Measurements from ENCODE around the gene GALNT15. TPM values are rescaled to one million over a fixed set of nuclear protein-coding genes. Genes with fewer than 3 reads are reported as not detected.

The GALNT15 gene
- polyA plus RNA-seq, 1 donor: 0.78 TPM

DNA sequence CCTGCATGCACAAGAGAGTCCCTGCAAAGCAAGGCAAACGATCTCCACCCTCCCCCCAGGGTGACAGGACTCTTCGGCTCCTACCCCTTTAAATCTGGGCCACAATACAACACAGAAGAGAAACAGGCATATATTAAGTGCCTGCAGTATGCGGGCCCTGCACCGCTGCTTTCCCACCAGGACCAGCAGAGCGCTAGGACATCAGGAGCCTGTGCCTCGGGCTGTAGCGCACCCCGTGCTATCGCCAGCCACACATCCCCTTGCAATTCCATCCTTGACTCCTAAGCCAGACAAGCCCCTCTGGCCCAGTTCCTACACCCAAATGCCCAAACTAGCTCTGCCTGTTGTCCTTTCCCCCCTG, 4.1 kb downstream of the GALNT15 start:
- WGBS (ENCODE audit: insufficient coverage, low lambda C conversion rate): no CpG with 5 or more reads among the region's 9 CpGs
- no peak for DNase-seq
- Histone ChIP-seq H3K4me1 (ENCODE audit: control insufficient read depth, insufficient read depth, low read length) (no peaks in the 10 kb centered on the region), H3K36me3 (ENCODE audit: control insufficient read depth, insufficient read depth, low read length) (no peaks in the 10 kb centered on the region), H3K27me3 (ENCODE audit: control insufficient read depth, insufficient read depth, low read length) (peaks cover 11% of the 10 kb centered on the region), H3K9me3 (ENCODE audit: control insufficient read depth, low read depth, low read length) (no peaks in the 10 kb centered on the region), H3K27ac (ENCODE audit: low read length) (no peak overlapping the region), H3K4me3 (ENCODE audit: low read length) (no peak overlapping the region)

DNA sequence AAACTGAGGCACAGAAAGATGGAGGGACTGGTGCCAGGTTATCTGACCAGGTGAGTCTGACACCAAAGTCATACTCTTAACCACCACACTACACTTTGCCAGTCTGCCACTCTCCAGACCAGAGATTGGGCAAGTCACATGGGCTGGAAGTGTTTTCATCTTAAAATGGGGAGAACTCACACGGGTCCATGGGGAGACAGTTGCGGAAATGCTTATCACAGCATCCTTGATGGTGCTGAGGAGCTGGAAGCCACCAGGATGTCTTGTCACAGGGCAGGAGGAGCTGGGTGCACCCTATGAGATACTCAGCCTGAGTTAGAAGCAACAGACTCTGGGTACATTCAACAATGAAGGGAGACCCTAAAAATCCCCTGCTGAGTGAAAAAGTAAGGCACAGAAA, 4.8 kb downstream of the GALNT15 start:
- Histone ChIP-seq H3K4me1 (ENCODE audit: control insufficient read depth, insufficient read depth, low read length) (no peaks in the 10 kb centered on the region), H3K27ac (ENCODE audit: low read length) (no peak overlapping the region), H3K4me3 (ENCODE audit: low read length) (no peak overlapping the region), H3K36me3 (ENCODE audit: control insufficient read depth, insufficient read depth, low read length) (no peaks in the 10 kb centered on the region), H3K27me3 (ENCODE audit: control insufficient read depth, insufficient read depth, low read length) (peaks cover 7% of the 10 kb centered on the region), H3K9me3 (ENCODE audit: control insufficient read depth, low read depth, low read length) (no peaks in the 10 kb centered on the region)
- no CpG with 5 or more reads among the region's 2 CpGs for WGBS (ENCODE audit: insufficient coverage, low lambda C conversion rate)
- DNase-seq: no peak

DNA sequence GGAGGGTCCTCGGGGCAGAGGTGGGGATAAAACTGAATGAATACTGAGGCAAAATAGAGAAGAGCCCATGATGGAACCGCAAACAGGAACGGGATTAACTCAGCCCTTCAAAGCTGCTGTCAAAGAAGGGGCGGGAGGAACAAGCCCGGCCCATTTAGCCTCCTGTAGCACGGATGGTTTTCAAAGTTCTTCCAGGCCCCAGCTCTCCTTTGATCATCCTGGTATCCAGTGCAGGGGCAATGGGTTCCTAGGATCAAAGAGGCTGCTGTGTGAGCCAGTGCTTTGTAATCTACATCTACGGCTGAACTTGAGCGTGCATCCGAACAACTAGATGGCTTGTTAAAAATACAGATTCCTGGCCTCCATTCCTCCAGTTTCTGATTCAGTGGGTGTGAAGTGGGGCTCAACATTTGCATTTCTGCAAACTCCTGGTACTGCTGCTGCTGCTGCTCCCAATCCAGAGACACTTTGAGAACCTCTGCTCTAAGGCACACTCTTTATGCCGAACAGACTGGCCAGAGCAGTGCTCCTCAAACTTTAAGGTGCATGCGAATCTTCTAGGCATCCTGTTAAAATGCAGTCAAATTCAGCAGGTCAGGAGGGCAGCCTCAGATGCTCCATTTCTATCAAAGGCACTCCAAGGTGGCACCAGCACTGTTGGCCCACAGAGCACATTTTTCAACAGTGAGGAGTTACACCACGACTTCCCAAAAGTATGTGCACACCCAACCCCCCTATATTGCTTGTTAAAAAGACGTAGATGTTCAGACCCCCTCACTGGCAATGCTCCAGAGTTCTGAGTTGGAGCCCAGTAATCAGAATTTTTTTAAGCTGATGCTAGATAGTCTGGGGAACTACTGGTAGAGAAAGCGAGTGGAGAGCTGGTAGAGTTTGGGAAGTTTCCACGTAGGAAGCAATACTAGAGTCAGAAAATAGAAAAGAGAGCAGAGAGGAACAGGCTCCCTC, 5.6 kb downstream of the GALNT15 start:
- Histone ChIP-seq H3K36me3 (ENCODE audit: control insufficient read depth, insufficient read depth, low read length) (no peaks in the 10 kb centered on the region), H3K4me3 (ENCODE audit: low read length) (no peak overlapping the region), H3K27ac (ENCODE audit: low read length) (no peak overlapping the region), H3K9me3 (ENCODE audit: control insufficient read depth, low read depth, low read length) (no peaks in the 10 kb centered on the region), H3K4me1 (ENCODE audit: control insufficient read depth, insufficient read depth, low read length) (no peaks in the 10 kb centered on the region), H3K27me3 (ENCODE audit: control insufficient read depth, insufficient read depth, low read length) (peaks cover 10% of the 10 kb centered on the region)
- 92% methylated on average over 2 of the region's 15 CpGs for WGBS (ENCODE audit: insufficient coverage, low lambda C conversion rate)
- no peak for DNase-seq

- no peak overlapping the region for H3K27ac ChIP-seq (ENCODE audit: low read length)
- no peak overlapping the region for H3K4me3 ChIP-seq (ENCODE audit: low read length)
- no peaks in the 10 kb centered on the region for H3K4me1 ChIP-seq (ENCODE audit: control insufficient read depth, insufficient read depth, low read length)
- H3K27me3 ChIP-seq (ENCODE audit: control insufficient read depth, insufficient read depth, low read length): peaks cover 8% of the 10 kb centered on the region
- H3K9me3 ChIP-seq (ENCODE audit: control insufficient read depth, low read depth, low read length): no peaks in the 10 kb centered on the region
- no peak for DNase-seq
- WGBS (ENCODE audit: insufficient coverage, low lambda C conversion rate): no CpG with 5 or more reads among the region's 3 CpGs
- H3K36me3 ChIP-seq (ENCODE audit: control insufficient read depth, insufficient read depth, low read length): no peaks in the 10 kb centered on the region
These were observed 6.3 kb downstream of the GALNT15 start for GRCh38 chr3:16180737-16181134.

GRCh38 chr3:16181361-16181760, 6.9 kb downstream of the GALNT15 start:
- H3K27ac ChIP-seq (ENCODE audit: low read length): no peak overlapping the region
- H3K9me3 ChIP-seq (ENCODE audit: control insufficient read depth, low read depth, low read length): no peaks in the 10 kb centered on the region
- peaks cover 7% of the 10 kb centered on the region for H3K27me3 ChIP-seq (ENCODE audit: control insufficient read depth, insufficient read depth, low read length)
- H3K36me3 ChIP-seq (ENCODE audit: control insufficient read depth, insufficient read depth, low read length): no peaks in the 10 kb centered on the region
- H3K4me3 ChIP-seq (ENCODE audit: low read length): no peak overlapping the region
- no CpG with 5 or more reads among the region's 6 CpGs for WGBS (ENCODE audit: insufficient coverage, low lambda C conversion rate)
- no peaks in the 10 kb centered on the region for H3K4me1 ChIP-seq (ENCODE audit: control insufficient read depth, insufficient read depth, low read length)
- DNase-seq: no peak

GRCh38 chr3:16182183-16182582, 7.7 kb downstream of the GALNT15 start:
- Histone ChIP-seq H3K9me3 (ENCODE audit: control insufficient read depth, low read depth, low read length) (no peaks in the 10 kb centered on the region), H3K36me3 (ENCODE audit: control insufficient read depth, insufficient read depth, low read length) (no peaks in the 10 kb centered on the region), H3K4me1 (ENCODE audit: control insufficient read depth, insufficient read depth, low read length) (no peaks in the 10 kb centered on the region), H3K27me3 (ENCODE audit: control insufficient read depth, insufficient read depth, low read length) (peaks cover 4% of the 10 kb centered on the region), H3K4me3 (ENCODE audit: low read length) (no peak overlapping the region), H3K27ac (ENCODE audit: low read length) (no peak overlapping the region)
- DNase-seq: no peak
- no CpG with 5 or more reads among the region's 2 CpGs for WGBS (ENCODE audit: insufficient coverage, low lambda C conversion rate)

GRCh38 chr3:16182612-16183011, 8.1 kb downstream of the GALNT15 start:
- DNase-seq: no peak
- no peaks in the 10 kb centered on the region for H3K4me1 ChIP-seq (ENCODE audit: control insufficient read depth, insufficient read depth, low read length)
- WGBS (ENCODE audit: insufficient coverage, low lambda C conversion rate): no CpG with 5 or more reads among the region's 5 CpGs
- H3K36me3 ChIP-seq (ENCODE audit: control insufficient read depth, insufficient read depth, low read length): no peaks in the 10 kb centered on the region
- H3K27ac ChIP-seq (ENCODE audit: low read length): no peak overlapping the region
- no peaks in the 10 kb centered on the region for H3K9me3 ChIP-seq (ENCODE audit: control insufficient read depth, low read depth, low read length)
- peaks cover 4% of the 10 kb centered on the region for H3K27me3 ChIP-seq (ENCODE audit: control insufficient read depth, insufficient read depth, low read length)
- no peak overlapping the region for H3K4me3 ChIP-seq (ENCODE audit: low read length)

GRCh38 chr3:16183082-16183481, 8.6 kb downstream of the GALNT15 start:
- Histone ChIP-seq H3K27ac (ENCODE audit: low read length) (no peak overlapping the region), H3K36me3 (ENCODE audit: control insufficient read depth, insufficient read depth, low read length) (no peaks in the 10 kb centered on the region), H3K4me1 (ENCODE audit: control insufficient read depth, insufficient read depth, low read length) (no peaks in the 10 kb centered on the region), H3K9me3 (ENCODE audit: control insufficient read depth, low read depth, low read length) (no peaks in the 10 kb centered on the region), H3K27me3 (ENCODE audit: control insufficient read depth, insufficient read depth, low read length) (peaks cover 4% of the 10 kb centered on the region), H3K4me3 (ENCODE audit: low read length) (no peak overlapping the region)
- DNase-seq: no peak
- no CpG with 5 or more reads among the region's 1 CpG for WGBS (ENCODE audit: insufficient coverage, low lambda C conversion rate)

- no peak overlapping the region for H3K4me3 ChIP-seq (ENCODE audit: low read length)
- DNase-seq: no peak
- no peaks in the 10 kb centered on the region for H3K9me3 ChIP-seq (ENCODE audit: control insufficient read depth, low read depth, low read length)
- H3K4me1 ChIP-seq (ENCODE audit: control insufficient read depth, insufficient read depth, low read length): no peaks in the 10 kb centered on the region
- peaks cover 4% of the 10 kb centered on the region for H3K27me3 ChIP-seq (ENCODE audit: control insufficient read depth, insufficient read depth, low read length)
- no peaks in the 10 kb centered on the region for H3K36me3 ChIP-seq (ENCODE audit: control insufficient read depth, insufficient read depth, low read length)
- 93% methylated on average over 3 of the region's 7 CpGs for WGBS (ENCODE audit: insufficient coverage, low lambda C conversion rate)
- no peak overlapping the region for H3K27ac ChIP-seq (ENCODE audit: low read length)
These were observed 9.3 kb downstream of the GALNT15 start for GRCh38 chr3:16183601-16184270.

GRCh38 chr3:16186086-16186485, 11.6 kb downstream of the GALNT15 start:
- Histone ChIP-seq H3K36me3 (ENCODE audit: control insufficient read depth, insufficient read depth, low read length) (no peaks in the 10 kb centered on the region), H3K27ac (ENCODE audit: low read length) (no peak overlapping the region), H3K4me1 (ENCODE audit: control insufficient read depth, insufficient read depth, low read length) (no peaks in the 10 kb centered on the region), H3K9me3 (ENCODE audit: control insufficient read depth, low read depth, low read length) (no peaks in the 10 kb centered on the region), H3K4me3 (ENCODE audit: low read length) (no peak overlapping the region), H3K27me3 (ENCODE audit: control insufficient read depth, insufficient read depth, low read length) (peaks cover 4% of the 10 kb centered on the region)
- WGBS (ENCODE audit: insufficient coverage, low lambda C conversion rate): 60% methylated on average over 1 of the region's 1 CpG
- DNase-seq: no peak

Data from large intestine (tissue), 3 donors.